GM18517 (cell line): ENCODE data around the gene PPME1.

ENCODE experiments used
- ATAC-seq: cut with Tn5 transposase; IDR thresholded peaks from one replicate; pipeline ENCODE4 v1.9.1; 2021; ENCODE audit warnings: mild to moderate bottlenecking, moderate library complexity; ENCODE audit not compliant: unreplicated experiment

Gene PPME1

GRCh38 chr11:74157169-74157568 lies 13.9 kb upstream of the PPME1 start:
- ATAC-seq, result no peak

- ATAC-seq, result no peak
Observed at GRCh38 chr11:74159642-74160041, 11.4 kb upstream of the PPME1 start.

GRCh38 chr11:74162681-74163467 lies 8.2 kb upstream of the PPME1 start:
- no peak for ATAC-seq

- ATAC-seq, result no peak
Observed at GRCh38 chr11:74168838-74169237, 2.3 kb upstream of the PPME1 start.

- ATAC-seq, result no peak
Observed at GRCh38 chr11:74169738-74170458, 1.2 kb upstream of the PPME1 start.

GRCh38 chr11:74171630-74171968 lies 510 bp downstream of the PPME1 start:
- ATAC-seq, result no peak

- ATAC-seq, result no peak
Observed at GRCh38 chr11:74171997-74172396, 908 bp downstream of the PPME1 start.

- no peak for ATAC-seq
Observed at GRCh38 chr11:74175920-74176319, 4.8 kb downstream of the PPME1 start.

- no peak for ATAC-seq
Observed at GRCh38 chr11:74179234-74180052, 8.4 kb downstream of the PPME1 start.

GRCh38 chr11:74182635-74183034 lies 11.5 kb downstream of the PPME1 start:
- ATAC-seq, result no peak

GRCh38 chr11:74185285-74185684 lies 14.2 kb downstream of the PPME1 start:
- ATAC-seq, result no peak

GRCh38 chr11:74185695-74186094 lies 14.6 kb downstream of the PPME1 start:
- ATAC-seq, result no peak

GRCh38 chr11:74195828-74196227 lies 24.7 kb downstream of the PPME1 start:
- ATAC-seq, result no peak

GRCh38 chr11:74196781-74197486 lies 25.8 kb downstream of the PPME1 start:
- ATAC-seq, result no peak

GRCh38 chr11:74203966-74204365 lies 32.9 kb downstream of the PPME1 start:
- ATAC-seq, result no peak

- no peak for ATAC-seq
Observed at GRCh38 chr11:74204701-74205100, 33.6 kb downstream of the PPME1 start.

GRCh38 chr11:74205181-74205580 lies 34.1 kb downstream of the PPME1 start:
- ATAC-seq, result no peak

- no peak for ATAC-seq
Observed at GRCh38 chr11:74206746-74207145, 35.7 kb downstream of the PPME1 start.

- no peak for ATAC-seq
Observed at GRCh38 chr11:74208507-74208906, 37.4 kb downstream of the PPME1 start.

- no peak for ATAC-seq
Observed at GRCh38 chr11:74212533-74212932, 41.4 kb downstream of the PPME1 start.

GRCh38 chr11:74220376-74220775 lies 49.3 kb downstream of the PPME1 start:
- ATAC-seq, result no peak
